HT-29 (cell line): ENCODE measurements around the gene ZNF726. TPM values are rescaled to one million over a fixed set of nuclear protein-coding genes. Genes with fewer than 3 reads are reported as not detected.
"Not testable (repeated sequence)": the region's sequence is repeated elsewhere in the genome, so short reads cannot be mapped to it uniquely, and the experiment has no call there.

Source experiments
- DNase-seq: peaks from one replicate; pipeline ENCODE4 v3.0.0-alpha.2; 2015; ENCODE audit warnings: low spot score
- total RNA-seq: library from RNA; depleted of rRNA; stranded (reverse); fragments of >200 nt; shearing (Covaris generic); gene quantifications from 2 replicates; pipeline ENCODE4 v1.2.3, GENCODE V29; 2014; rRNA removed

The ZNF726 gene
- total RNA-seq, 1 experiment from 2014 or later: not detected

- DNase-seq: no peak
These were observed 28.7 kb downstream of the ZNF726 start for GRCh38 chr19:23943411-23943810.

- no peak for DNase-seq
These were observed 31.9 kb downstream of the ZNF726 start for GRCh38 chr19:23946569-23946968.

GRCh38 chr19:23949611-23950010 lies 34.9 kb downstream of the ZNF726 start:
- DNase-seq: no peak

- DNase-seq: no peak
These were observed 41.4 kb downstream of the ZNF726 start for GRCh38 chr19:23956051-23956450.

- DNase-seq: no peak
These were observed 43.1 kb downstream of the ZNF726 start for GRCh38 chr19:23957660-23958281.

- not testable (repeated sequence) for DNase-seq
These were observed 48.7 kb downstream of the ZNF726 start for GRCh38 chr19:23963396-23963795.

GRCh38 chr19:23963881-23964280 lies 49.2 kb downstream of the ZNF726 start:
- not testable (repeated sequence) for DNase-seq

- not testable (repeated sequence) for DNase-seq
These were observed 49.6 kb downstream of the ZNF726 start for GRCh38 chr19:23964334-23964733.

- no peak for DNase-seq
These were observed 54.9 kb downstream of the ZNF726 start for GRCh38 chr19:23969630-23970029.

- DNase-seq: no peak
These were observed 56.9 kb downstream of the ZNF726 start for GRCh38 chr19:23971598-23971997.

GRCh38 chr19:23972161-23972560 lies 57.5 kb downstream of the ZNF726 start:
- DNase-seq: no peak

- no peak for DNase-seq
These were observed 60.3 kb downstream of the ZNF726 start for GRCh38 chr19:23974941-23975340.

- not testable (repeated sequence) for DNase-seq
These were observed 61.9 kb downstream of the ZNF726 start for GRCh38 chr19:23976631-23977030.

- DNase-seq: not testable (repeated sequence)
These were observed 62.6 kb downstream of the ZNF726 start for GRCh38 chr19:23977256-23977655.

- no peak for DNase-seq
These were observed 63.4 kb downstream of the ZNF726 start for GRCh38 chr19:23978068-23978467.

- no peak for DNase-seq
These were observed 66.1 kb downstream of the ZNF726 start for GRCh38 chr19:23980805-23981204.

- no peak for DNase-seq
These were observed 67.2 kb downstream of the ZNF726 start for GRCh38 chr19:23981863-23982262.

- no peak for DNase-seq
These were observed 68.7 kb downstream of the ZNF726 start for GRCh38 chr19:23983406-23983805.

Other genes starting within 250 kb of the ZNF726 start
- gene ZNF675, start 227.7 kb upstream of the ZNF726 start, total RNA-seq: 2.2 and 2.9 TPM in 2 replicates
- under 0.01 TPM in 2 replicates for gene ZNF681, start 156.0 kb upstream of the ZNF726 start, total RNA-seq
- gene ZNF254, start 172.3 kb downstream of the ZNF726 start, total RNA-seq: 0.89 and 1.0 TPM in 2 replicates